ENCODE measurements around the gene DNAJC5G. TPM values are rescaled to one million over a fixed set of nuclear protein-coding genes. Genes with fewer than 3 reads are reported as not detected.
"Not testable (repeated sequence)": the region's sequence is repeated elsewhere in the genome, so short reads cannot be mapped to it uniquely, and the experiment has no call there.

Gene DNAJC5G
- total and polyA plus RNA-seq, 2 experiments from 2014 or later = not detected

- DNase-seq = no peak
- Histone ChIP-seq H3K36me3 (ENCODE audit: low read depth) (no peaks in the 10 kb centered on the region), H3K4me2 (ENCODE audit: unreplicated experiment) (no peak overlapping the region), H3K4me3 (no peak overlapping the region), H3K9ac (no peak overlapping the region), H3K27ac (no peak overlapping the region), H4K20me1 (ENCODE audit: insufficient read depth) (no peaks in the 10 kb centered on the region), H3K9me2 (ENCODE audit: insufficient read depth) (no peaks in the 10 kb centered on the region), H3F3A (ENCODE audit: insufficient read depth) (no peaks in the 10 kb centered on the region), H3K79me2 (ENCODE audit: insufficient read depth) (no peaks in the 10 kb centered on the region), H2AFZ (0 out of 2 replicates have a peak overlapping the region, but pooled peaks have one; percentile 5), H3K27me3 (replicated peaks; ENCODE audit: insufficient read depth) (peaks cover 78% of the 10 kb centered on the region), H3K9me3 (ENCODE audit: low read depth) (no peaks in the 10 kb centered on the region), H3K4me1 (ENCODE audit: insufficient read depth) (no peaks in the 10 kb centered on the region)
- in situ Hi-C loops (cut with MboI) = no loop called here
- 2 to 4% methylated on average over 30 to 37 of the region's 38 CpGs for WGBS, 2 experiments (ENCODE audit: low coverage in 1 of 2, low lambda C conversion rate in 2 of 2, missing lambda C conversion rate in 2 of 2)
- TF ChIP-seq EZH2phosphoT487 (IDR thresholded peaks at IDR 0.05; ENCODE audit: insufficient read depth, low read depth) = no peak
- TF ChIP-seq EZH2 (IDR thresholded peaks at IDR 0.05; ENCODE audit: insufficient read depth, poor library complexity, severe bottlenecking) = no peak
Observed at GRCh38 chr2:27264253-27264752, 10.9 kb upstream of the DNAJC5G start.

- in situ Hi-C loops (cut with MboI) = no loop called here
- H3K9me3 ChIP-seq (ENCODE audit: low read depth) = no peaks in the 10 kb centered on the region
- peak overlapping the region; percentile 69 for H3K4me2 ChIP-seq (ENCODE audit: unreplicated experiment)
- no peak overlapping the region for H3K9ac ChIP-seq
- H3F3A ChIP-seq (ENCODE audit: insufficient read depth) = no peaks in the 10 kb centered on the region
- 6 to 7% methylated on average over 53 to 55 of the region's 56 CpGs for WGBS, 2 experiments (ENCODE audit: low coverage in 1 of 2, low lambda C conversion rate in 2 of 2, missing lambda C conversion rate in 2 of 2)
- peak overlapping the region; percentile 46 for H3K4me3 ChIP-seq
- H4K20me1 ChIP-seq (ENCODE audit: insufficient read depth) = no peaks in the 10 kb centered on the region
- H2AFZ ChIP-seq = 0 out of 2 replicates have a peak overlapping the region, but pooled peaks have one; percentile 5
- no peaks in the 10 kb centered on the region for H3K9me2 ChIP-seq (ENCODE audit: insufficient read depth)
- no peaks in the 10 kb centered on the region for H3K4me1 ChIP-seq (ENCODE audit: insufficient read depth)
- TF ChIP-seq EZH2phosphoT487 (IDR thresholded peaks at IDR 0.05; ENCODE audit: insufficient read depth, low read depth) (no peak), EZH2 (IDR thresholded peaks at IDR 0.05; ENCODE audit: insufficient read depth, poor library complexity, severe bottlenecking) (peak; percentile 36)
- no peak overlapping the region for H3K27ac ChIP-seq
- DNase-seq = peak; percentile 63
- H3K36me3 ChIP-seq (ENCODE audit: low read depth) = no peaks in the 10 kb centered on the region
- H3K27me3 ChIP-seq (replicated peaks; ENCODE audit: insufficient read depth) = peaks cover 71% of the 10 kb centered on the region
- H3K79me2 ChIP-seq (ENCODE audit: insufficient read depth) = no peaks in the 10 kb centered on the region
Observed at GRCh38 chr2:27264753-27265535, 10.3 kb upstream of the DNAJC5G start.

DNA sequence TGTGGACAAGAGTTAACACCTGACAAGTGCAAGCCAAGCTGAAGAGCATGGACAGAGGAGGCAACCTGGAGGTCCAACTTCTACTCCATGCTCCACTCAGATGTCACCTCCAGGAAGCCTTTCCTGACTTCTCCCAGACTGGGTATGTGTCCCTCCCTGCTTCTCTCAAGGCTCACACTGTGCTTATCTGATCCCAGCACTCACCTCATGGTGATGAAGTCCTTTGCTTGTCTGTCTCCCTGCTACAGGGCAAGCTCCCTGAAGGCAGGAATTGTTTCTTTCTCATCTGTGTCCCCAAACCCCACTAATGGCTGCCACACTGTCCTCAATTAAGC is 9.7 kb upstream of the DNAJC5G start:
- Histone ChIP-seq H3K9me3 (ENCODE audit: low read depth) (no peaks in the 10 kb centered on the region), H3K9me2 (ENCODE audit: insufficient read depth) (no peaks in the 10 kb centered on the region), H3K9ac (no peak overlapping the region), H3F3A (ENCODE audit: insufficient read depth) (no peaks in the 10 kb centered on the region), H2AFZ (no peak overlapping the region), H3K36me3 (ENCODE audit: low read depth) (no peaks in the 10 kb centered on the region), H3K27me3 (replicated peaks; ENCODE audit: insufficient read depth) (peaks cover 66% of the 10 kb centered on the region), H3K4me3 (no peak overlapping the region), H4K20me1 (ENCODE audit: insufficient read depth) (no peaks in the 10 kb centered on the region), H3K79me2 (ENCODE audit: insufficient read depth) (no peaks in the 10 kb centered on the region), H3K27ac (no peak overlapping the region), H3K4me1 (ENCODE audit: insufficient read depth) (no peaks in the 10 kb centered on the region), H3K4me2 (ENCODE audit: unreplicated experiment) (no peak overlapping the region)
- TF ChIP-seq EZH2 (IDR thresholded peaks at IDR 0.05; ENCODE audit: insufficient read depth, poor library complexity, severe bottlenecking) = no peak
- TF ChIP-seq EZH2phosphoT487 (IDR thresholded peaks at IDR 0.05; ENCODE audit: insufficient read depth, low read depth) = no peak
- in situ Hi-C loops (cut with MboI) = no loop called here
- no peak for DNase-seq

- H3K4me1 ChIP-seq (ENCODE audit: insufficient read depth); DNase-seq; H3K79me2 ChIP-seq (ENCODE audit: insufficient read depth); in situ Hi-C loops (cut with MboI); H3K36me3 ChIP-seq (ENCODE audit: low read depth); H3F3A ChIP-seq (ENCODE audit: insufficient read depth); H4K20me1 ChIP-seq (ENCODE audit: insufficient read depth); H3K4me3 ChIP-seq; H2AFZ ChIP-seq; H3K9me2 ChIP-seq (ENCODE audit: insufficient read depth); H3K4me2 ChIP-seq (ENCODE audit: unreplicated experiment); H3K27ac ChIP-seq; H3K9me3 ChIP-seq (ENCODE audit: low read depth); H3K9ac ChIP-seq: not testable (repeated sequence)
- 93% methylated on average over 13 of the region's 13 CpGs for WGBS, 2 experiments (ENCODE audit: low coverage in 1 of 2, low lambda C conversion rate in 2 of 2, missing lambda C conversion rate in 2 of 2)
- peaks cover 38% of the 10 kb centered on the region for H3K27me3 ChIP-seq (replicated peaks; ENCODE audit: insufficient read depth)
Observed at GRCh38 chr2:27268296-27268695, 6.9 kb upstream of the DNAJC5G start.

Data from GM23248 (cell line).